Heart right ventricle (tissue), 16 donors: ENCODE data around the gene SLC25A11. TPM values are rescaled to one million over a fixed set of nuclear protein-coding genes. Genes with fewer than 3 reads are reported as not detected.
A peak's percentile ranks its signal among the peaks of the same experiment; 100 is the strongest.

Experiments
- ATAC-seq, 8 donors: fragments of 200-7000 bp; cut with Tn5 transposase; one replicate each; pipeline ENCODE4 v1.9.1; 2020; ENCODE audit warnings: mild to moderate bottlenecking in 8 of 8, moderate library complexity in 8 of 8, moderate number of reproducible peaks in 1 of 8
- DNase-seq, 2 donors: peaks; one replicate each; pipeline ENCODE4 v3.0.0-alpha.2; 2020
- H3K27ac ChIP-seq, 10 donors: fragments of 200-600 bp; sonication (generic) in 2 of 10; one replicate each; pipeline versions ENCODE4 v1.5.0 to v1.8.0; 2020 to 2022; ENCODE audit warnings: mild to moderate bottlenecking in 3 of 10
- H3K27me3 ChIP-seq, 7 donors: fragments of 200-600 bp; one replicate each; pipeline ENCODE4 v1.8.0; 2021 to 2022; ENCODE audit warnings: mild to moderate bottlenecking in 2 of 7
- H3K36me3 ChIP-seq, 9 donors: fragments of 200-600 bp; sonication (generic) in 1 of 9; one replicate each; pipeline versions ENCODE4 v1.5.0 to v1.8.0; 2020 to 2022; ENCODE audit warnings: mild to moderate bottlenecking in 2 of 9
- H3K4me1 ChIP-seq, 9 donors: fragments of 200-600 bp; sonication (generic) in 1 of 9; one replicate each; pipeline versions ENCODE4 v1.5.0 to v1.8.0; 2020 to 2022; ENCODE audit warnings: mild to moderate bottlenecking in 4 of 9
- H3K4me3 ChIP-seq, 10 donors: fragments of 200-600 bp; sonication (generic) in 2 of 10; one replicate each; pipeline versions ENCODE4 v1.5.0 to v1.8.0; 2020 to 2022; ENCODE audit warnings: mild to moderate bottlenecking in 7 of 10, moderate library complexity in 2 of 10
- H3K9me3 ChIP-seq, 11 donors: fragments of 200-600 bp in 10 of 11; sonication (generic) in 2 of 11; one replicate each; pipeline versions ENCODE4 v1.5.0 to v1.8.0; 2013 to 2022; ENCODE audit warnings: mild to moderate bottlenecking in 2 of 11, control low read depth in 1 of 11, moderate library complexity in 1 of 11
- WGBS, 2 donors: extraction: QIAGEN DNeasy Blood & Tissue Kit; methylation state at CpG; one replicate each; pipeline ENCODE4 v1.1.7; 2013; ENCODE audit warnings: inconsistent platforms in 1 of 2; 5-methylcytosine and 5-hydroxymethylcytosine counted together
- intact Hi-C, 10 donors: fragments of 100-400 bp; cut with DNase I; formaldehyde crosslinking; loops; one replicate each; pipeline versions ENCODE4 v1.11.1 to v1.14.2; 2022
- polyA plus RNA-seq, 2 donors: library from polyadenylated mRNA; stranded (reverse); fragments of 200-250 nt; gene quantifications; one replicate each; pipeline ENCODE4 v1.2.3, GENCODE V29; 2013
- total RNA-seq, 10 donors: library from RNA; stranded (reverse); fragmentation: NEBNext Ultra II Directional in 3 of 10; extraction: Animal tissue kit (Norgen Biotek cat#: 25700) in 3 of 10; gene quantifications; one replicate each; pipeline versions ENCODE4 v1.2.1 to v1.2.4, GENCODE V29; 2021 to 2023
- TF ChIP-seq, protein P1 (sequence below), 9 donors: fragments of 200-600 bp; sonication (generic) in 2 of 9; IDR thresholded peaks; one replicate each; pipeline versions ENCODE4 v1.5.0 to v1.8.0; 2021 to 2022; ENCODE audit warnings: antibody characterized with exemption in 9 of 9, mild to moderate bottlenecking in 5 of 9, moderate library complexity in 1 of 9
- donor health status: Arrhythmogenic right ventricular cardiomyopathy.
- donor health status: ischemic (EF 13 %, LVEDD 7.1; RV severe dilation, severe dysfunction).
- donor health status: healthy with polysubstance abuse.
- donor health status: DM: no; HTN: yes; CAD: no.
- donor health status: DM: no; HTN: no; CAD: no.
- donor health status: ischemic (EF 25% LVEDD 6.9; RV normal size, moderate dysfunction).
- donor health status: ischemic (EF 25% LVEDD 5.7; RV mildly dilated, moderate dysfunction).
- donor health status: healthy.
- donor health status: DM: yes; HTN: yes; CAD: no.
- donor health status: Ischemic cardiomyopathy.
- donor health status: ischemic (EF 35%, LVEDD 5.7; RV mildly dilated, moderate dysfunction).
- donor health status: nonischemic (EF 11% LVEDD 7.7; RV severe dilation, severe dysfunction).
- donor health status: DM: yes; HTN: yes; CAD: no.
- donor health status: PGD.
- donor health status: ischemic (EF 29% LVEDD 5.4; RV normal size, mild dysfunction).
- donor health status: nonischemic (EF 23%, LVEDD 6.1; RV moderate dilation, normal function).

Gene SLC25A11
- total and polyA plus RNA-seq, 12 donors = 126 to 312 (median 240) TPM

DNA sequence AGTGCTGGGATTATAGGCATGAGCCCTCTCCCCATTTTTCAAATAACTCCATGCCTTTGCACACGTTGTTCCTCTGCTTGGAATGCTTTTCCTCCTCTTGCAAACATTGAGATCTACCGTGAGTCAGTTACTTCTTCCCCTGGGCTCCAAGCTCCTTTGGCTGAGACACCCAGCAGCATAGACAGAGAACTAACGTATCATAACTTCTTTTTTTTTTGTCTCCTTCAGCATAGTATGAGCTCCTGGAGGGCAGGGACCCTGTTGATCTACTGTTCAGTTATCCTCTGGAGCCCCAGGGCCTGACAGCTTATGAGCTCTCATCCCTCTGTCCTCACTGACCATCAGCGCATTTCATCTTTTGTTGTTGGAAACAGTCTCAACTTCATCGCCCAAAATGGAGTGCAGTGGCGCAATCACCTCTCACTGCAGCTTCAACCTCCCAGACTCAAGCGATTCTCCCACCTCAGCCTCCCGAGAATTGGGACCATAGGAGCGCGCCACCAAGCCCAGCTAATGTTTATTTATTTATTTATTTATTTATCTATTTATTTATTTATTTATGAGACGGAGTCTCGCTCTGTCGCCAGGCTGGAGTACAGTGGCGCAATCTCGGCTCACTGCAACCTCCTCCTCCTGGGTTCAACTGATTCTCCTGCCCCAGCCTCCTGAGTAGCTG, 25.6 kb upstream of the SLC25A11 start:
- H3K4me1 ChIP-seq = peaks cover 11 to 44% (median 34%) of the 10 kb centered on the region in 9 donors
- DNase-seq = no peak
- peak overlapping the region in 1 of 10 donors; percentile 69 for H3K4me3 ChIP-seq
- intact Hi-C loops = loop anchor here in 2 of 10 donors (5.0 kb wide), 1 partner anchor 58 kb away; no protein-coding TSS in a partner anchor
- 97 to 98% methylated on average over 15 of the region's 15 CpGs for WGBS, 2 donors
- ATAC-seq = no peak
- peak overlapping the region in 6 of 10 donors; percentile 90 to 97 (median 96) for H3K27ac ChIP-seq
- no peaks in the 10 kb centered on the region for H3K9me3 ChIP-seq
- TF ChIP-seq, protein P1, sequence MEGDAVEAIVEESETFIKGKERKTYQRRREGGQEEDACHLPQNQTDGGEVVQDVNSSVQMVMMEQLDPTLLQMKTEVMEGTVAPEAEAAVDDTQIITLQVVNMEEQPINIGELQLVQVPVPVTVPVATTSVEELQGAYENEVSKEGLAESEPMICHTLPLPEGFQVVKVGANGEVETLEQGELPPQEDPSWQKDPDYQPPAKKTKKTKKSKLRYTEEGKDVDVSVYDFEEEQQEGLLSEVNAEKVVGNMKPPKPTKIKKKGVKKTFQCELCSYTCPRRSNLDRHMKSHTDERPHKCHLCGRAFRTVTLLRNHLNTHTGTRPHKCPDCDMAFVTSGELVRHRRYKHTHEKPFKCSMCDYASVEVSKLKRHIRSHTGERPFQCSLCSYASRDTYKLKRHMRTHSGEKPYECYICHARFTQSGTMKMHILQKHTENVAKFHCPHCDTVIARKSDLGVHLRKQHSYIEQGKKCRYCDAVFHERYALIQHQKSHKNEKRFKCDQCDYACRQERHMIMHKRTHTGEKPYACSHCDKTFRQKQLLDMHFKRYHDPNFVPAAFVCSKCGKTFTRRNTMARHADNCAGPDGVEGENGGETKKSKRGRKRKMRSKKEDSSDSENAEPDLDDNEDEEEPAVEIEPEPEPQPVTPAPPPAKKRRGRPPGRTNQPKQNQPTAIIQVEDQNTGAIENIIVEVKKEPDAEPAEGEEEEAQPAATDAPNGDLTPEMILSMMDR (IDR thresholded peaks at IDR 0.05) = no peak
- H3K36me3 ChIP-seq = peaks cover 0 to 48% (median 15%) of the 10 kb centered on the region in 9 donors
- H3K27me3 ChIP-seq = no peaks in the 10 kb centered on the region

GRCh38 chr17:4960279-4960922, 20.6 kb upstream of the SLC25A11 start:
- ATAC-seq (no peak), DNase-seq (no peak)
- WGBS, 2 donors = 84 to 85% methylated on average over 9 of the region's 9 CpGs
- intact Hi-C loops = no loop called here
- H3K27me3 ChIP-seq = no peaks in the 10 kb centered on the region
- H3K27ac ChIP-seq = no peak overlapping the region
- H3K4me1 ChIP-seq = peaks cover 0 to 28% (median 2%) of the 10 kb centered on the region in 9 donors
- TF ChIP-seq, protein P1 (IDR thresholded peaks at IDR 0.05) = no peak
- H3K9me3 ChIP-seq = no peaks in the 10 kb centered on the region
- peaks cover 0 to 57% (median 18%) of the 10 kb centered on the region in 9 donors for H3K36me3 ChIP-seq
- no peak overlapping the region for H3K4me3 ChIP-seq

DNA sequence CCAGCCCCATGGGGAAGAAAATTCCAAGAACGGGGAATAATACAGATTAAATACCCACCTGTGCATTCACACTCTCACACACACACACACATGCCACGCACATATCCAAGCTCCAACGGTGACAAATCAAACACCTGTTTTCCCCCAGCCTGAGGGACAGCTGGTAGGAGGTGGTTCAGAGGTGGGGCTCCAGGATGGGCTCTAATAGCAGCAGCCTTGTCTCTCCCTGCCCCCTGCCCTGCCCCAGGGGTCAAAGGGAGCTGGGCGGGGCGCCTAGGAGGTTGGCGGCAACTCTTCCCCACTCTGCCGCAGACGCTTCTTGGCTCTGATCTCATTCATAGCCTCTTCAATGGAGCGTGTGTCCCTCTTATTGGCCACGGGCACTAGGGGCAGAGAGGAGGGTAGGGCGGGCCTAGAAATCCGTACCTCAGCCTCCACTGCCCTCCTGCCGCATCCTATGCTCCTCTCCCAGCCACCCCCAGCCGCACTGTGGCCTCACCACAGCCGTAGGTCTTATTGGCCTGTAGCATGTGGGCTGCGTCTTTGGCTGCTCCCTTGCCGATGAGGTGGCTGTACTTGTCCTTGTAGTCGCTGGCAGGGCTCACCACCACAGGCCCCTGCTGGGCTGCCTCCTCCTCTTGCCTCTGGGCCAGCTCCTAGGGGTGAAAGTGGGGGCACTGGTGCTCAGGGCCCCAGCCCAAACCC, 19.6 kb upstream of the SLC25A11 start:
- peak in 1 of 8 donors; percentile 24 for ATAC-seq
- Histone ChIP-seq H3K27me3 (no peaks in the 10 kb centered on the region), H3K36me3 (peaks cover 0 to 57% (median 22%) of the 10 kb centered on the region in 9 donors), H3K9me3 (no peaks in the 10 kb centered on the region), H3K4me1 (peaks cover 0 to 26% (median 0%) of the 10 kb centered on the region in 9 donors), H3K4me3 (no peak overlapping the region), H3K27ac (no peak overlapping the region)
- TF ChIP-seq, protein P1 (IDR thresholded peaks at IDR 0.05) = no peak
- 83 to 91% methylated on average over 18 of the region's 18 CpGs for WGBS, 2 donors
- intact Hi-C loops = no loop called here
- DNase-seq = no peak

- H3K27ac ChIP-seq = peak overlapping the region in 2 of 10 donors; percentile 6 to 41
- DNase-seq = no peak
- H3K4me3 ChIP-seq = no peak overlapping the region
- H3K4me1 ChIP-seq = peaks cover 0 to 34% (median 0%) of the 10 kb centered on the region in 9 donors
- no peaks in the 10 kb centered on the region for H3K27me3 ChIP-seq
- TF ChIP-seq, protein P1 (IDR thresholded peaks at IDR 0.05) = no peak
- intact Hi-C loops = no loop called here
- no peaks in the 10 kb centered on the region for H3K9me3 ChIP-seq
- ATAC-seq = peak in 3 of 8 donors; percentile 18 to 46 (median 34)
- peaks cover 0 to 55% (median 22%) of the 10 kb centered on the region in 9 donors for H3K36me3 ChIP-seq
- 53 to 69% methylated on average over 3 of the region's 3 CpGs for WGBS, 2 donors
These were observed 18.3 kb upstream of the SLC25A11 start for GRCh38 chr17:4958102-4958501.
